GM19023 (cell line): Measurements from ENCODE around the gene REXO4.

Experiments
- ATAC-seq: cut with Tn5 transposase; IDR thresholded peaks from one replicate; pipeline ENCODE4 v1.9.1; 2021; ENCODE audit warnings: mild to moderate bottlenecking, moderate library complexity; ENCODE audit not compliant: unreplicated experiment

The REXO4 gene, protein sequence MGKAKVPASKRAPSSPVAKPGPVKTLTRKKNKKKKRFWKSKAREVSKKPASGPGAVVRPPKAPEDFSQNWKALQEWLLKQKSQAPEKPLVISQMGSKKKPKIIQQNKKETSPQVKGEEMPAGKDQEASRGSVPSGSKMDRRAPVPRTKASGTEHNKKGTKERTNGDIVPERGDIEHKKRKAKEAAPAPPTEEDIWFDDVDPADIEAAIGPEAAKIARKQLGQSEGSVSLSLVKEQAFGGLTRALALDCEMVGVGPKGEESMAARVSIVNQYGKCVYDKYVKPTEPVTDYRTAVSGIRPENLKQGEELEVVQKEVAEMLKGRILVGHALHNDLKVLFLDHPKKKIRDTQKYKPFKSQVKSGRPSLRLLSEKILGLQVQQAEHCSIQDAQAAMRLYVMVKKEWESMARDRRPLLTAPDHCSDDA

DNA sequence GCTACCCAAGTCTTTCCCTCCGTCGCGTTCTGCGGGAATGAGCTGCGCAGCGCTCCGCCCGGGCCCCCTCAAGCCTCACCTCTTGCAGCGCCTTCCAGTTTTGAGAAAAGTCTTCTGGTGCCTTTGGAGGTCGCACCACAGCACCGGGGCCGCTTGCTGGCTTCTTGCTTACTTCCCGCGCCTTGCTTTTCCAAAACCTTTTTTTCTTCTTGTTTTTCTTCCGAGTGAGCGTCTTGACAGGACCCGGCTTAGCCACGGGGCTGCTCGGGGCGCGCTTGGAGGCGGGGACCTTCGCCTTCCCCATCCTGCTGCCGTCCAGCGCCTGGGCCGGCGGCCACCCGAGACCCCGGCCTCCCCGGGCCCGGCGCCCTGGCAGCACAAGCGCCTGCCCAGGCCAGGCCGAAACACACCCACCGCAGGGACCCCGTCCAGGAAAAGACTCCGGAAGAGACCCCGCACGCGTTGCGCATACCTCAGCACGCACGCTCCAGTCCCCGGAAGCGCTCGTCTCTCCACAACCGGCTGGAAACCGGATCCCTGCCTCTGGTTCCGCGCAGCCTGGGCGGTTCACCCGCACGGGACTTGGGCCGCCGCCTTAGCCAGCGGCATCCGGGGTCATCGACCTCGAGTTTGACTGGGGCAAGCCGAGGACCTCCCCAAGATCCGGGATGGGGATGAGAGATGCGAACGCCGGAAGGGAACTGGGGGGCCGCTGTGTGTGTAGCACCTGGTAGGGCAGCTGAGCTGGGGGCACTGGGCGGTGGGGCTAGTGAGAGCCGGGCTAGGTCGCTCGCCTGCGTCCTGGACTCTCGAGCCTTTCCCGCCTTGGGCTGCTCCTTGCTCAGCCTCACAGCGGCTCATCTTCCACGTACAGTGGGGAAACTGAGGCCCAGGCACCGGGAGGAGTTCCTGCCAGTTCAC is at the start of gene REXO4:
Gene REXO4, minus strand, starts transcription at position 470 of the 921 bp plus-strand sequence. Its CDS starts 166 bp downstream, at position 304.
- peak; percentile 64 for ATAC-seq

DNA sequence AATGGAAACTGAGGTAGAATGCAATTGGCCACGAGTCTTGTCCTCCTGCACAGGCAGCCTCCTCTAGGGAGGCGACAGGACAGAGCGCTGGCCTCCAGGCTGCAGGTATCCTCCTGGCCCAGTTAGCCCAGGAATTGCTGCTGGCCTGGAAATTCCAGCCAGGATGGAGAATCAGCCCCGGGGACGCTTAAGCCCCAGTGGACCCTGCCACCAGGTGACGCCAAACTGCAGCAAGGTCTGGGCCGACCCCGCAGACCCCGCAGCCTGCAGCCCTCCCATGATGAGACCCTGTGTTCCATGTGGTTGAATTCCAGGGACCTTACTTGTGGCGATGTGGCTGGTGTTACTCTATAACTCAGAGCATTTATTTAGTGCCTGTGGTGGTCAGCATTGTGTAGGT is 49.3 kb upstream of the REXO4 start:
- ATAC-seq, result no peak

DNA sequence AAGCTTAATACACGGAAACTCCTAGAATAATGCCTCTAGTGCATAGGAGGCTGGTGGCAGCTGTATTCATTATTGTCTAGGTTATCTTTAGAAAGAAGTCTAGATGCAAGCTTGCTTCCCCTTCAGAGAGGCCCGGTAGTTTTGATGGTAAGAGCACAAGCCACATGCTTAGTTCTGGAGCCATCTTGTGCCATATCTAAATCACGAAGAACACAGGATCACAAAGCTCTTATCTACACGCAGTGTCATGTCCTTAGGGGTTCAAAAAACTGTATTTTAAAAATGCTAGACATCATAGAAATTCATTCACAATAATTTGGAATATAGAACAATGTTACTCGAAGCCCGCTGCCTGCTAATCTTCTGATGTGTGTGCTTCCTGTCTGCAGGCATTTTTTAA is 48.2 kb upstream of the REXO4 start:
- no peak for ATAC-seq

DNA sequence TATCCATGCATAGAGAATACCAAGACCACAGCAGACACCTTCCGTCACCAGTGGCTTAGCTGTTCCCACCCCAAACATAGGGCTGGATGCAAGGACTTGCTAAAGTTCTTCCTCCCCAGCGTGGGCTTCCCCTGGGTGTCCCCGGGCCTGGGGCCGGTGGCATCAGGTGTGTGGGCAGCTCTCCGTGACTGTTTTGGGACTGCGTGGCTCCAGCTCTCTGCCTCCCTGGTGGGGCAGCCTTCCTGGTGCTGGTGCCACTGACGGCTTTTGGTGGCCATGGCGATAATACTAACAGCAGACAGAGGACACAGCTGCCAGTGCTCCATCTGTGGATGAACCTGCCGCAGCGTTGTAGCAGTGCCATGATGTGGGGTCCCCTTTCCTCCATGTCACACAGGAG is 46.8 kb upstream of the REXO4 start:
- no peak for ATAC-seq

DNA sequence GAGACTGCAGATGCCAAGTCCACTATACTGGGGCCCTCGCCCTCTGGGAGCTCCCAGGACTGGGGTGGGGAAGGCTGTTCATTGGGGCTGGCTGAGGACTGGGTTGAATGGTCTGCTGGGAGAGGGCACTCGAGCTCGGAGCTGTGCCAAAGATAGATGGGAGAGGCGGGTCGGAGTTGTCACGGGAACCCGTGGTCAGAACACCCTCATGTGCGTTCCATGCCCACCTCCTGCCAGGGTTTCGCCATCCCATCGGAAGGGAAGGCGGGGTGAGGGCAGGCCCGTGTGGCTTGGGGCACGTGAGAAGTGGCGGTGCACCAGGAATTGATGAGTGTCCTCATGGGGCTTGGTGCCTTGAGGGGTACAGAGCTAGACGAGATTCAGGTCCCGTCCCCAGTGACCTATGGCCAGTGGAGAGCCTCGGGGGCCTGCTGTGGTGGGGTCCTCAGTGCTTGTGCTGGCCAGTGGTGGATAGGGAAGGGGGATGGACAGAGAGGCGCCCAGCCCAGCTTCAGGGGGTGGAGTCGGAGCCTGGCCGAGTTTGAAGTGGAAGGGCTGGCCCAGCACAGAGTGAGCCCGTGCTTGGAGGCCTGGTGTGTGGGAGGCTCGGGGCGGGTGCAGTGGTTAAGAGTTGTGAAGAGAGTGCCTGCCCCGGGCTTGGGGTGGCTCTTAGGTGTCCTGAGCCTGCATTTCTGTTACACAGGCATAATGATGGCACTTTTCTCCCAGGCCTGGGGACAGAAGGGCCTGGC is 46.2 kb upstream of the REXO4 start:
- no peak for ATAC-seq

DNA sequence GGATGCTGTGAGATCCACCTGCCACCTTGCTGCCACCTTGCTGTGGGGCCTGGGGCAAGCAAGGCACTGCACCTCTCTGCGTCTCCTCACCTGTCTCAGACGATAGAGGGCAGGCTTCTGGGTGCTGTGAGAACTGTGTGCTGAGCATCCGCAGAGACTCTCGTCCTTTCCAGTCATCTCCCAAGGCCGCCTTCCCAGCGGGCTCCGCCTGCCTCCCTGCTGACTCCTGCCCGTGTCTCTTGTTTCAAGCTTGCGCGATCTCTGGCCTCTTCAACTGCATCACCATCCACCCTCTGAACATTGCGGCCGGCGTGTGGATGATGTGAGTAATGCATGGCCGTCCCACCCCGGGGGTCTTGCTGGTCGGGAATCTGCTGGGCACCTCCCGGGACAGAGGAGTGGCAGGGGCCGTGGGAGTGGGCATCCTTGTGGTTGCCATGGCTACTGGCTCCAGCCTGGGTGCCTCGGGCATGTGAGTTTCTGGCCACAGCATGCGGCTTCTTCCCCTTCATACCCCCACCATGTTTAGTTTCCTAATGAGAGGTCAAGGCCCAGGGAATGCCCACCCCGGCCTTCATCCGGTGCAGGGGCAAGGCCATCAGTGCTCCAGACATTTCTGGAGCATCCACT is 45.5 kb upstream of the REXO4 start:
- ATAC-seq, result no peak

DNA sequence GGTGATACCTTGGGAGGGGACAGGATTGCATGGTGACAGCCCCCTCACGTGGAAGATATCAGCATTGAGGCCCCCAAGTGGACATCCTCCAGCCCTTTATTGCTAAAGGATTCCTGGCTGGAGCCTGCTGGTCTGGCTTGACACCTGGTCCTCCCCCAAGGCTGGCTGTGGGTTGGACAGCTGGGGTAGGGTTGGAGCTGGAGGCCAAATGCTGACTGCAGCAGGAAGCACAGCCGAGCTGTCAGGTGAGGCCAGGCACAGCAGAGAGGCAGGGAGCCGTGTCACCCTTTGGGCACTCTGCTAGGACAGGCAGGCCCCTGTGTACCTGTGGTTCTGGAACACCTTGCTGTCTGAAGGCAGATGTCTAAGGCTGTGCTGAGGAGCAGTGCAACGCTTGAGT is 44.2 kb upstream of the REXO4 start:
- ATAC-seq, result no peak

DNA sequence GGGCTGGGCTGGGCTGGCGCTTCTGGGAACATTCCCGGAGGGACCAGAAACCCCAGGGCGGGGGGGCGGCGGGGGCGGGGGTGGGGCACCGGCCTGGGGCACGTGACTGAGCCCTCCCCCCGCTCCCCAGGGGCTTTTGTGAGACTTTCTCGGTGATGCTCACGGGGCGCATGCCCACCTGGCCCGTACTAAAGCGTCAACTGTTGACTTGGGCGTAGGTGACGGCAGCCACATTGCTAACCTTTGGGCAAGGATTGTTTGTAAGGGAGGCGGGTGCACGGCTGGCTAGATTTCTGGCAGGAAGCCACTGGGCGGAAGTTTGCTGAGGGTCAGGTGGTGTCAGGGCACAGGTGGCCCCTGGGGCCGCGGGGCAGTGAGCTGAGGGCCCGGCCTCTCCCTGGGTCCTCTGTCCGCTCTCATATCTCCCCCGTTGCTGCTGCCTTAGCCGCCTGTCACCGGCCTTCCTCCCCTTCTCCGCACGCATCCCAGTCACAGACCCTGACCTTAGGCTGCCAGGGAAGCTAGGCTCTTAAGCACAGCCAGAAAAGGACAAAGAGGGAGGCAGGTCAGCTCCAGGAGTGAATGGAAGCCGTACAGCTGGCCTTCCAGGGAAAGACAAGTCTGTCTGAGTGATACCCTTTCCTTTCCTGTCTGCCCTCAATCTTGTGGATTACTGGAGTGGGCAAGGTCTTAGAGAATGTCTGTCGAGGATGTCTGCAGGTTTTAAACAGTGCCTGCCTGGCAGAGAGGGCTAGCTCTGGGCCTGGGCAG is 42.8 kb upstream of the REXO4 start:
- peak; percentile 16 for ATAC-seq

DNA sequence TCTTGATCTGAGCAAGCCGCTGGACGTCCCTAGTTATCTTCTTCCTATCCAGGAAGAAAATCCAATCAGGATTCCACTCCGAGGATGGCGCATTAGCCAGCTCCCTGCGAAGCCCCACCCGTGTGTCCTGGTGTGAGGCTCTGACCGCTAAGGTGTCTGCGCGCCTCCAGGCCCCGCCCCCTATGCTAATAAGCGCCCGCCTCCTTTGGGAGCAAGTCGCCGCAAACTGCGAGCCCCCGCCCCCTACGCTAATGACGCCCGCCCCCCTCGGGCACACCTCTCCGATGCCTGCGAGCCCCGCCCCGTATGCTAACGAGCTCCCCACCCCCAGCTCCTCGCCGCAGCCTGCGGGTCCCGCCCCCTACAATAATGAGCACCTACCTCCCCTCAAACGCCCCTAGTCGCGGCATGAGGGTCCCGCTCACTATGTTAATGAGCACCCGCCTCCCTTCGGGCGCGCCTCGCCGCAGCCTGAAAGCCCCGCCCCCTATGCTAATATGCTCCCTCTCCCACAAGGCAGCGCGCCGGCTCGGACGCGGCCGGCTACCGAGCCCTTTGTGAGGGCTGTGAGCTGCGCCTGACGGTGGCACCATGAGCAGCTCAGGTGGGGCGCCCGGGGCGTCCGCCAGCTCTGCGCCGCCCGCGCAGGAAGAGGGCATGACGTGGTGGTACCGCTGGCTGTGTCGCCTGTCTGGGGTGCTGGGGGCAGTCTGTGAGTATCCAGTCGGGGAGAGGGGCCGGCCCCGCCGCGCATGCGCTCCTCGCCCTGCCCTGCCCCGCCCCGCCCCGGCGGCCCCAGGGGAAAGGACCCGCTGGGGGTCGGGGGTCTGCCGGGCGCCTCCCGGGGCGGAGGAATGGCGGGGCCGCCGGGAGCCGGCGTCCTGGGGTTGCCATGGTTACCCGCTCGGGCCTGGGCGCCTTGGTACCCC is 41.9 kb upstream of the REXO4 start, which contains the start of gene CACFD1:
Gene CACFD1, plus strand, starts transcription at position 503 of the 929 bp plus-strand sequence. Its CDS starts 89 bp downstream, at position 592.
- ATAC-seq, result peak; percentile 82

DNA sequence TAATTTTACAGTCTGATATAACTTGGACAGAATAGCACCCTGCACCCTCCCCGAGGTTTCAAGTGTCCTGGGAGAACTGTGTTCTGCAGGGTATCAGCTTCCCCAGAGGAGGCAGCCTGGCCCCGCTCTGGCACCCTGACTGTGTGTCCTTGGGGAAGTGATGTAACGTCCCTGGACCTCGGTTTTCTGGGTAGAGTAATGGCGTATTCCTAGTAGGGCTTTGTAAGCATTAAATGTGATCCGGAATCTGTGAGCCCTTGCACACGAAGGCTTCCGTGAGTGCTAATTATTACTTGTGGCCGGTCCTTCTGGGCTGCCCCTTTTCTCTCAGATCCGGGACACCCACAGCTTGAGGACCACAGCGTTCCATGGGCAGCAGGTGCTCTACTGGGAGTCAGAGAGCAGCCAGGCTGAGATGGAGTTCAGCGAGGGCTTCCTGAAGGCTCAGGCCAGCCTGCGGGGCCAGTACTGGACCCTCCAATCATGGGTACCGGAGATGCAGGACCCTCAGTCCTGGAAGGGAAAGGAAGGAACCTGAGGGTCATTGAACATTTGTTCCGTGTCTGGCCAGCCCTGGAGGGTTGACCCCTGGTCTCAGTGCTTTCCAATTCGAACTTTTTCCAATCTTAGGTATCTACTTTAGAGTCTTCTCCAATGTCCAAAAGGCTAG is 41.0 kb upstream of the REXO4 start:
- no peak for ATAC-seq

DNA sequence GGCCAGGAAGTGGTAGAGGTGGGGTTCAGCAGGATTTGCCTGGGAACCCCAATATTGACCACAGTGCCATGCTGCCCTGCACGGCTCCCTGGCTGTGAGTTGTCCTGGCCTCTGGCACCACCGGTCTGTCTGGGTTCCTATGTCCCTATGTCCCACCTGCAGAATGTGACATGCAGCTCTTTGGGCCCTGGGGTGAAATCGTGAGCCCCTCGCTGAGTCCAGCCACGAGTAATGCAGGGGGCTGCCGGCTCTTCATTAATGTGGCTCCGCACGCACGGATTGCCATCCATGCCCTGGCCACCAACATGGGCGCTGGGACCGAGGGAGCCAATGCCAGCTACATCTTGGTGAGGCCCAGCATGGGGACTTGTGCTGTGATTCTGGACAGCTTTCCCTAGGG is 39.9 kb upstream of the REXO4 start:
- no peak for ATAC-seq

DNA sequence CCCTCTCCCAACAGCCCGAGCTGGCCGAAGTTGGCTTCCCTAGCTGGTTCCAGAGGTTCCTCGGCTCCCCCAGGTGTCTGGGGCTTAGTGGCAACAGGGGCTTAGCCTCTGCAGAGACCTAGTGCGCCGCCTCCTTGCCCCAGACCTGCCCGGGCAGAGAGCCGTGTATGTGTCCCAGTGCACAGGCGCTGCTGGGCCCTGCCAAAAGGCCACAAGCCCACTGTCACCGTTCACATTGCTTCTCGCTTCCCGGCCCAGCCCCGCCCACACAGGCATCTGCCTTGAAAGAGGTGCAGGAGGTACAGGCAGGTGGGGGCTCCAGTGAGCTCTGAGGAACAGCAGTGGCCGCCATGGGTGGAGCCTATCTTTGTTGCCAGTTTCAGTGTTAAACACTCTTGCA is 39.4 kb upstream of the REXO4 start:
- ATAC-seq, result no peak

DNA sequence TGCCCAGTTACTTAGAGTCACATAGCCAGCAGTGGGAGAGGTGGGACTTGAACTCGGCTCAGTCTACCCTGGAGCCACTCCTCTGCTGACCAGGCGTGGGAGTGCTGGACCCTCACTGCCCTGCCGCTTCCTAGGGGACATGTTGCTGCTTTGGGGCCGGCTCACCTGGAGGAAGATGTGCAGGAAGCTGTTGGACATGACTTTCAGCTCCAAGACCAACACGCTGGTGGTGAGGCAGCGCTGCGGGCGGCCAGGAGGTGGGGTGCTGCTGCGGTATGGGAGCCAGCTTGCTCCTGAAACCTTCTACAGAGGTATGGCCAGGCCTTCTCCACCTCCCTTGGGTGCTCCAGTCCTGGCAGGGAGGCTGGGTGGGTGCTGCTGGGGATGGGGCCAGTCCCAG is 38.6 kb upstream of the REXO4 start:
- no peak for ATAC-seq

DNA sequence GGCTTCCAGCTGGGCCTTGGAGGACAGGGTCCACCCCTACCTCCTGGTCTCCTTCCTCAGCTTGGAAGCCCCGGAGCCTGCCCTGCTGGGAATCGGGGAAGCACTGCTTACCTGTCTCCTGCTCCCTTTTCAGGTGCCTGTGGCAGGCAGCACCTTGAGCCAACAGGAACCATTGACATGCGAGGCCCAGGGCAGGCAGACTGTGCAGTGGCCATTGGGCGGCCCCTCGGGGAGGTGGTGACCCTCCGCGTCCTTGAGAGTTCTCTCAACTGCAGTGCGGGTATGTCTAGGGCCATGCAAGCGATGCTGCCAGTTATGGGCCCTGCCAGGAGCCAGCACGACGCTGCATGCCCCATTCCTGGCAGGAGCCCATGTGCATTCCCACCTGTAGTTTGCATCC is 38.1 kb upstream of the REXO4 start:
- no peak for ATAC-seq

DNA sequence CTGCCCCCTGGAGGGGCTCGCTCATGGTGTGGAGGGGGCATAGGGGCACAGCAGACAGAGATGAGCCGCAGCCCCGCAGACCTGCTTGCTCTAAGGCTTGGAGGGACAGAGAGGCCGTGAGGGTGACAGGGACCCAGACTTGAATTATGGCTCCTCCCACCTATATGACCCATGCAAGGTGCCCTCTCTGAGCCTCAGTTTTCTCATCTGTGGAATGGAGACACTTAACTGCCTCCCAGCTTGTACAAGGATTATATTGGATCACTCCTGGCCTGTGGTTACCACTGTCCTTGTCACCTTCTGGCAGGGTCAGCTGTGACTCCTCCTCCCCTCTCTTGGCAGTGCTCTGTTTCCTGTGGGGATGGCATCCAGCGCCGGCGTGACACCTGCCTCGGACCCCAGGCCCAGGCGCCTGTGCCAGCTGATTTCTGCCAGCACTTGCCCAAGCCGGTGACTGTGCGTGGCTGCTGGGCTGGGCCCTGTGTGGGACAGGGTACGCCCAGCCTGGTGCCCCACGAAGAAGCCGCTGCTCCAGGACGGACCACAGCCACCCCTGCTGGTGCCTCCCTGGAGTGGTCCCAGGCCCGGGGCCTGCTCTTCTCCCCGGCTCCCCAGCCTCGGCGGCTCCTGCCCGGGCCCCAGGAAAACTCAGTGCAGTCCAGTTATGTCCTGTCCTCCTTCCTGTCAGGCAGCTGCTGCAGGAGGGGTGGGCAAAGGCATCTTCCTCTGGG is 37.3 kb upstream of the REXO4 start:
- ATAC-seq, result no peak

DNA sequence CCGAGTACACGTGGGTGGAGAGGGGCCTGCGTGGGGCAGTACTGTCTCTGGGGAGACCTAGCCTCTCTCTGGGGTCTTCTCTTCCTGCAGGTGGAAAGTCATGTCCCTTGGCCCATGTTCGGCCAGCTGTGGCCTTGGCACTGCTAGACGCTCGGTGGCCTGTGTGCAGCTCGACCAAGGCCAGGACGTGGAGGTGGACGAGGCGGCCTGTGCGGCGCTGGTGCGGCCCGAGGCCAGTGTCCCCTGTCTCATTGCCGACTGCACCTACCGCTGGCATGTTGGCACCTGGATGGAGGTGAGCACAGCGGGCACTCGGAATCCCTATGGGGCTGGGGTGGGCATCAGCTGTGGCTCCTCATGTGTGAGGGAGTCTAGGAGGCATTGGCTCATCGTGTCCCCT is 36.5 kb upstream of the REXO4 start:
- ATAC-seq, result no peak

DNA sequence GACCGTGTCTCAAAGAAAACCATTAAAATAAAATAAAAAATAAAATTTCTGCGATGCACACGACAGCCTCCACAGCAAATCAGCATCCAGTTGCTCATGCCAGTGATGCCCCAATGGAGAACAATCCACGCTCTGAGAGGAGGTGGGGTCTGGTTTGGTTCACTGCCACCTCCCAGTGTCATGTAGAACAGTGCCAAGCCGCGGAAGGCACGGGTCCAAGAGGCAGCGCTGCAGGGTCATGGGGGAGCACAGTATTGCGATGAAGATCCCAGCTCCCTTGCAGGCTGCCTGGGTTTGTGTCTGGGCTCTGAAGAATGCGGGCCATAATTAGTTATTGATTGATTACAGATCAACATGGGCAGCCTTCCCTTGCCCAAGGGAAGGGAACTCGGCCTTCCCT is 35.8 kb upstream of the REXO4 start:
- ATAC-seq, result no peak

DNA sequence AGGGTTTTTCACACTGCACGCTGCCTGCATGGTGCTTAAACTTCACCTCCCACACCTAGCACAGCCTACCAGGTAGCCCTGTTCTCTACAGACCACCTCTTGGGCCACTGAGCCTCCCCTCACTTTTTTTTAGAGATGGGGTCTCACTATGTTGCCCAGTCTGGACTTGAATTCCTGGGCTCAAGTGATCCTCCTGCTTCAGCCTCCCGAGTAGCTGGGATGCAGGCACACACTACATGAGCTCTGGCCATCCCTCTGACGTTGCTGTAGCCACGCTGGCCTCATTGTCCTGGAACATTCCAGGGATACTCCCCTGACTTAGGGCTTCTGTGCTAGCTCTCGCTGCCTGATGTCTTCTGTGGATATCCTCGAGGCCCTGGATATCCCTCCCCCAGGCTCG is 34.8 kb upstream of the REXO4 start:
- ATAC-seq, result no peak
